Erythroblast (primary cell): ENCODE measurements around the gene CCSER1.

Experiments used
- GATA1 ChIP-seq: IDR thresholded peaks from 2 replicates; pipeline ENCODE4 v1.6.1; 2011; ENCODE audit warnings: low read depth, mild to moderate bottlenecking, control low read depth, low read length, moderate library complexity
- POLR2A ChIP-seq: IDR thresholded peaks from 2 replicates; pipeline ENCODE4 v1.6.1; 2011; ENCODE audit warnings: mild to moderate bottlenecking, low read length

DNA sequence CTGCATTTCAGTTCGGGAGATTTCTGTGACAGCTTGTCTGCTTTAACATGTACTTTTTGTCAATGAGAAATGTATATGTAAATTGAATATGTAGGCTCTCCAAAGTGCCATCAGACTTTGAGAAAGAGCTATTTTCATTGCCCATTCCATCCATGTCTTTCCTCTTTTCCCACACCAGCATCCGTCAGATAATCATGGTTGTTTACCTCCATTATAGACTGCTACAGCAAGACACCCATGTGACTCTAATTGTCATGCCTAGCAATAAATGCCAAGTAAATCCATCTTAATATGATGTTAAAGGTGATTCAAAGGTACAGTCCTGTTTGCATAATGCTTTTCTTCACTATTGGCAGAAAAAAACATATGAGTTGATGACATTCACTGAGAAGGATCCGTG, 1157.3 kb downstream of the CCSER1 start:
- TF ChIP-seq POLR2A, result no peak
- TF ChIP-seq GATA1, result no peak
